BLaER1 (cell line): Measurements from ENCODE around the gene NDEL1.

ENCODE experiments used
- H3K27ac ChIP-seq: shearing (Covaris generic); formaldehyde crosslinking; 2 replicates; pipeline ENCODE4 v1.8.1; 2022
- H3K27me3 ChIP-seq: shearing (Covaris generic); formaldehyde crosslinking; 2 replicates; pipeline ENCODE4 v1.8.1; 2022
- H3K36me3 ChIP-seq: shearing (Covaris generic); formaldehyde crosslinking; 2 replicates; pipeline ENCODE4 v1.8.1; 2022
- H3K4me1 ChIP-seq: shearing (Covaris generic); formaldehyde crosslinking; 2 replicates; pipeline ENCODE4 v1.8.1; 2022
- H3K4me2 ChIP-seq: shearing (Covaris generic); formaldehyde crosslinking; 2 replicates; pipeline ENCODE4 v1.8.1; 2022
- H3K4me3 ChIP-seq: shearing (Covaris generic); formaldehyde crosslinking; 2 replicates; pipeline ENCODE4 v1.8.1; 2022
- H3K9ac ChIP-seq: shearing (Covaris generic); formaldehyde crosslinking; 2 replicates; pipeline ENCODE4 v1.8.1; 2022
- H3K9me3 ChIP-seq: shearing (Covaris generic); formaldehyde crosslinking; 2 replicates; pipeline ENCODE4 v1.8.1; 2022
- H4K20me1 ChIP-seq: shearing (Covaris generic); formaldehyde crosslinking; 2 replicates; pipeline ENCODE4 v1.8.1; 2022
- Cebpa-rat ChIP-seq: shearing (Covaris generic); IDR thresholded peaks from 2 replicates; pipeline ENCODE4 v1.8.1; 2022

The NDEL1 gene

DNA sequence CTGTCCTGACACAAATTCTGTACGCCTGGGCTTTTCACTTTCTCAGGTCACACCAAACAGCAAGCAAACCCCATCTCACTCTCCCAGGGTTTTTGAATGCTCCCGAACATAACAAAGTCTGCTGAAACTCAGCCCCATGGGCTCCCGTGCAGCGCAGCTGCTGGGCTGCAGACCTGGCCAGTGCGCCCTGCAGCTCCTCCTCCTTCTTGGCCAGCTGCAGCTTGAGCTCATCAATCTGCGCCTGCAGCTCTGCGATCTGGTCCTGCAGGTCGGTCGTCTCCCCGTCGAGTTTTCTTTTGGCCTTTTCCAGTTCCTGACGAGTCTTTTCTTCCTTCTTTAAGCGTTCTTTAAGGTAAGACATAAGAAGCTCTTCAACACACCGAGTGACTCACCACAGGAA, 70.5 kb downstream of the NDEL1 start:
- Histone ChIP-seq H4K20me1 (0 out of 2 replicates have a peak, but pooled peaks cover 8% of the 10 kb centered on the region), H3K27me3 (no peaks in the 10 kb centered on the region), H3K36me3 (peaks cover 99% of the 10 kb centered on the region), H3K9me3 (no peaks in the 10 kb centered on the region), H3K27ac (no peak overlapping the region), H3K4me2 (no peak overlapping the region), H3K9ac (no peak overlapping the region), H3K4me3 (no peak overlapping the region), H3K4me1 (no peaks in the 10 kb centered on the region)
- no peak for TF ChIP-seq Cebpa-rat

DNA sequence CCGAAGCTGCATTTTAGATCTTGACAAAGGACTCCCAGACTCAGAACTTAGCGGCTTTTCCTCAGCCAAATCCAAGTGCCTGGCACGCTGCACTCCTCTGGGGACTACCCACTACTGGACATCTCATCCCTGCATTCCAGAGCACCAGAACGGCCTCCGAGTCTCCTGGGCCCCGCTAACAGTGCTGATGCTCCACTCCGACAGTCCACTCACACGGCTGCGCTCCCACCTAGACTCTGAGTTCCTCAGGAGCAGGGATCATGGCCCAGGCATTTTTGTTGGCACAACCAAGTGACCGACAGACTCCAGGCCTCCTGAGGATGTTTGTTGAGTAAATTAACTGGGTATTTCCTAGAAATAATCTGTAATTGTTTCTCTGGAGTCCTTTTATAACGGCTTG, 79.1 kb downstream of the NDEL1 start:
- peaks cover 99% of the 10 kb centered on the region for H3K36me3 ChIP-seq
- H3K9ac ChIP-seq = no peak overlapping the region
- H3K4me1 ChIP-seq = no peaks in the 10 kb centered on the region
- H3K4me3 ChIP-seq = no peak overlapping the region
- H3K4me2 ChIP-seq = no peak overlapping the region
- no peak overlapping the region for H3K27ac ChIP-seq
- H4K20me1 ChIP-seq = no peaks in the 10 kb centered on the region
- H3K9me3 ChIP-seq = no peaks in the 10 kb centered on the region
- H3K27me3 ChIP-seq = no peaks in the 10 kb centered on the region
- TF ChIP-seq Cebpa-rat = no peak
